Fibroblast of lung (primary cell): ENCODE data around the gene TUBB4B.

Experiments
- EZH2 ChIP-seq: IDR thresholded peaks from 2 replicates; pipeline ENCODE4 v1.5.1; 2012; ENCODE audit warnings: low read length, control low read depth, mild to moderate bottlenecking; ENCODE audit errors: missing control alignments
- TF ChIP-seq, protein P1 (sequence below), 2 donors: IDR thresholded peaks in 1 of 2; conservative IDR thresholded peaks in 1 of 2; 1 replicate in 1 of 2; 2 replicates in 1 of 2; pipeline ENCODE4 v1.5.1; 2011 to 2012; ENCODE audit warnings: low read length in 2 of 2, control low read depth in 1 of 2, inconsistent platforms in 1 of 2, low read depth in 1 of 2, mild to moderate bottlenecking in 1 of 2

DNA sequence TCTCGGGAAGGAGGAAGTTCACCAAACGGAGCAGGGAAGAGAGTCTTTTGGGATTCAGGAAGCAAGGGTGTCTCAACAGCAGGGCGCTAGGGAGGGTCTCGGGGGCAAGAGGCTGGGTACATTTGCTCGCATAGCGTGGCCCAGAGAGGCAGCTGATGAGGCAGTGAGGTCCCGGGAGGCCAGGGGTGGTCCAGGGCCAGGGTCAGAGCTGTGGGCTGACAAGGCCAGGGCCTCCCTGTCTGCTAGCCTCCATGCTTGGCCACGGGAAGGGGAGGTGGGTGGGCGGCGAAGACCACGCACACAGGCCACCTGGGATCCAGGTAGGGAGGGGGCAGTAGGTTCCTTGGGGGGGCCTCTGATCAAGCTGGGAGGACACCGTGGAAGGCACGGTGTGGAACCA, 29.6 kb upstream of the TUBB4B start:
- TF ChIP-seq EZH2, result no peak
- TF ChIP-seq, protein P1, sequence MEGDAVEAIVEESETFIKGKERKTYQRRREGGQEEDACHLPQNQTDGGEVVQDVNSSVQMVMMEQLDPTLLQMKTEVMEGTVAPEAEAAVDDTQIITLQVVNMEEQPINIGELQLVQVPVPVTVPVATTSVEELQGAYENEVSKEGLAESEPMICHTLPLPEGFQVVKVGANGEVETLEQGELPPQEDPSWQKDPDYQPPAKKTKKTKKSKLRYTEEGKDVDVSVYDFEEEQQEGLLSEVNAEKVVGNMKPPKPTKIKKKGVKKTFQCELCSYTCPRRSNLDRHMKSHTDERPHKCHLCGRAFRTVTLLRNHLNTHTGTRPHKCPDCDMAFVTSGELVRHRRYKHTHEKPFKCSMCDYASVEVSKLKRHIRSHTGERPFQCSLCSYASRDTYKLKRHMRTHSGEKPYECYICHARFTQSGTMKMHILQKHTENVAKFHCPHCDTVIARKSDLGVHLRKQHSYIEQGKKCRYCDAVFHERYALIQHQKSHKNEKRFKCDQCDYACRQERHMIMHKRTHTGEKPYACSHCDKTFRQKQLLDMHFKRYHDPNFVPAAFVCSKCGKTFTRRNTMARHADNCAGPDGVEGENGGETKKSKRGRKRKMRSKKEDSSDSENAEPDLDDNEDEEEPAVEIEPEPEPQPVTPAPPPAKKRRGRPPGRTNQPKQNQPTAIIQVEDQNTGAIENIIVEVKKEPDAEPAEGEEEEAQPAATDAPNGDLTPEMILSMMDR (conservative IDR thresholded peaks at IDR 0.05 in 1 of 2, IDR thresholded peaks at IDR 0.05 in 1 of 2; ENCODE audit: low read depth in 1 of 2, low read length in 2 of 2), result no peak
